Effector CD4-positive, alpha-beta T cell (primary cell): ENCODE data around the gene GGT7.
"Not testable (repeated sequence)": the region's sequence is repeated elsewhere in the genome, so short reads cannot be mapped to it uniquely, and the experiment has no call there.

Experiments used
- DNase-seq: peaks from one replicate; pipeline ENCODE4 v3.0.0-alpha.2; 2020

The GGT7 gene

GRCh38 chr20:34883087-34883688 is 10.5 kb upstream of the GGT7 start:
- no peak for DNase-seq

- no peak for DNase-seq
Observed at GRCh38 chr20:34881689-34882088, 9.0 kb upstream of the GGT7 start.

- not testable (repeated sequence) for DNase-seq
Observed at GRCh38 chr20:34880971-34881370, 8.3 kb upstream of the GGT7 start.

- no peak for DNase-seq
Observed at GRCh38 chr20:34880215-34880850, 7.7 kb upstream of the GGT7 start.

- peak; percentile 92 for DNase-seq
Observed at GRCh38 chr20:34876406-34877282, 4.0 kb upstream of the GGT7 start, which contains the start of gene ACSS2. Gene ACSS2 (plus strand): TSS chr20:34876612. CDS start chr20:34876646, 34 bp downstream.

GRCh38 chr20:34875642-34876405 is 3.2 kb upstream of the GGT7 start:
- DNase-seq: no peak

- DNase-seq: no peak
Observed at GRCh38 chr20:34874094-34874654, 1.5 kb upstream of the GGT7 start.

GRCh38 chr20:34873583-34874093 is 982 bp upstream of the GGT7 start:
- no peak for DNase-seq

- DNase-seq: no peak
Observed at GRCh38 chr20:34871966-34872621, 562 bp downstream of the GGT7 start.

- no peak for DNase-seq
Observed at GRCh38 chr20:34871320-34871926, 1.2 kb downstream of the GGT7 start.

- no peak for DNase-seq
Observed at GRCh38 chr20:34864216-34864615, 8.4 kb downstream of the GGT7 start.

GRCh38 chr20:34863421-34863965 is 9.2 kb downstream of the GGT7 start:
- DNase-seq: no peak

- no peak for DNase-seq
Observed at GRCh38 chr20:34862724-34863123, 9.9 kb downstream of the GGT7 start.

GRCh38 chr20:34861386-34862084 is 11.1 kb downstream of the GGT7 start:
- DNase-seq: no peak

- no peak for DNase-seq
Observed at GRCh38 chr20:34859826-34860545, 12.7 kb downstream of the GGT7 start.

GRCh38 chr20:34859367-34859766 is 13.3 kb downstream of the GGT7 start:
- DNase-seq: no peak

- no peak for DNase-seq
Observed at GRCh38 chr20:34852298-34852697, 20.4 kb downstream of the GGT7 start.

- DNase-seq: no peak
Observed at GRCh38 chr20:34850969-34851368, 21.7 kb downstream of the GGT7 start.

GRCh38 chr20:34849778-34850177 is 22.9 kb downstream of the GGT7 start:
- DNase-seq: no peak

- DNase-seq: no peak
Observed at GRCh38 chr20:34848597-34848996, 24.1 kb downstream of the GGT7 start.
